ENCODE measurements around the gene CGNL1. TPM values are rescaled to one million over a fixed set of nuclear protein-coding genes. Genes with fewer than 3 reads are reported as not detected.

The CGNL1 gene
- total RNA-seq, 1 experiment from 2014 or later: 34.6 TPM

DNA sequence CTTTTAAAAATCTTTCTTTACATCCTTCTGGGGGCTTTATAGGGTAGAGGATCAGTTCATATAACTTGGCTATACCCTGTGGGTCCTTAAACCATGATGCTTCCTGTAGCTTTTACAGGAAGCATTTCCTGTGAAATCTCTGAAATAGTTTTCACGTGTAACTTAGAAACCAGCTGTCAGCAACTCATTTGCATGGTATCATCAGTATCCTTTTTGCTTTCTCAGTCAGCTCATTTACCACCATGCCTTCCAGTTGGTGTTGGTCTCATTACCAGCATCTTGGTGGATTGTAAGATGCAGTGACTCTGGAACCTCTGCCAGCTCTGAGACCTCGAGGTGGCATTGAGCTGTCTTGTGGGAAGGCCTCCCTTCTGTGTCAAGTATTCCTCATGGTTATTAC is 118.7 kb downstream of the CGNL1 start:
- WGBS (ENCODE audit: extremely low coverage, insufficient read length, low lambda C conversion rate): no CpG with 5 or more reads among the region's 2 CpGs
- Histone ChIP-seq H3K18ac (ENCODE audit: insufficient read length, low read depth, low read length) (no peak overlapping the region), H3K9ac (ENCODE audit: extremely low read depth, insufficient read length, low read length) (no peak overlapping the region), H2BK12ac (ENCODE audit: insufficient read length, low read depth, low read length) (no peak overlapping the region), H4K8ac (replicated peaks; ENCODE audit: insufficient read length, low read depth, low read length) (no peak overlapping the region), H2BK15ac (ENCODE audit: low read depth, low read length) (no peak overlapping the region), H3K23ac (ENCODE audit: insufficient read length, low read depth, low read length) (no peak overlapping the region), H3K14ac (ENCODE audit: insufficient read depth, low read length) (no peak overlapping the region), H2BK5ac (ENCODE audit: insufficient read length, low read length) (no peak overlapping the region), H2BK120ac (ENCODE audit: low read depth, low read length, poor library complexity, severe bottlenecking) (no peak overlapping the region), H2BK20ac (ENCODE audit: low read depth, low read length, poor library complexity, severe bottlenecking) (no peak overlapping the region), H3K4me2 (ENCODE audit: insufficient read depth, insufficient read length, low read length) (no peak overlapping the region), H2AK5ac (ENCODE audit: insufficient read length, low read length) (no peak overlapping the region), H3T11ph (ENCODE audit: low read length) (no peak overlapping the region), H3K4me1 (ENCODE audit: insufficient read depth, low read length) (no peaks in the 10 kb centered on the region), H4K20me1 (ENCODE audit: control insufficient read depth, insufficient read depth, insufficient read length) (no peaks in the 10 kb centered on the region), H3K27ac (ENCODE audit: insufficient read length, low read depth, low read length) (no peak overlapping the region), H3K4ac (ENCODE audit: low read depth, low read length) (no peak overlapping the region), H3K27me3 (ENCODE audit: insufficient read depth, low read length) (no peaks in the 10 kb centered on the region), H3K79me1 (ENCODE audit: insufficient read depth, low read depth, low read length, poor library complexity, severe bottlenecking) (no peaks in the 10 kb centered on the region), H3K23me2 (ENCODE audit: insufficient read length, low read depth, low read length, poor library complexity, severe bottlenecking) (no peaks in the 10 kb centered on the region), H3K56ac (ENCODE audit: insufficient read length, low read depth, low read length) (no peak overlapping the region), H2AFZ (ENCODE audit: low read length) (no peak overlapping the region), H3K9me3 (ENCODE audit: control insufficient read depth, low read depth, low read length) (no peaks in the 10 kb centered on the region), H4K5ac (ENCODE audit: insufficient read length, low read depth, low read length) (no peak overlapping the region), H4K91ac (ENCODE audit: insufficient read length, low read depth, low read length) (no peak overlapping the region), H3K79me2 (ENCODE audit: insufficient read depth, low read length) (no peaks in the 10 kb centered on the region)
- no peak for DNase-seq
- H3K27me3 Mint-ChIP-seq (ENCODE audit: low read depth): 0 out of 2 replicates have a peak, but pooled peaks cover 1% of the 10 kb centered on the region
- H3K4me3 Mint-ChIP-seq: no peak overlapping the region
- no peak overlapping the region for H3K27ac Mint-ChIP-seq
- H3K9me3 Mint-ChIP-seq: no peaks in the 10 kb centered on the region
- H3K4me1 Mint-ChIP-seq: peaks cover 8 to 11% of the 10 kb centered on the region in 2 experiments
- peaks cover 0 to 3% (median 0%) of the 10 kb centered on the region in 3 experiments; a peak in 3 of 7 replicates for H3K36me3 Mint-ChIP-seq (ENCODE audit: insufficient read depth in 1 of 3, low read depth in 3 of 3)
- TF ChIP-seq, protein P1, sequence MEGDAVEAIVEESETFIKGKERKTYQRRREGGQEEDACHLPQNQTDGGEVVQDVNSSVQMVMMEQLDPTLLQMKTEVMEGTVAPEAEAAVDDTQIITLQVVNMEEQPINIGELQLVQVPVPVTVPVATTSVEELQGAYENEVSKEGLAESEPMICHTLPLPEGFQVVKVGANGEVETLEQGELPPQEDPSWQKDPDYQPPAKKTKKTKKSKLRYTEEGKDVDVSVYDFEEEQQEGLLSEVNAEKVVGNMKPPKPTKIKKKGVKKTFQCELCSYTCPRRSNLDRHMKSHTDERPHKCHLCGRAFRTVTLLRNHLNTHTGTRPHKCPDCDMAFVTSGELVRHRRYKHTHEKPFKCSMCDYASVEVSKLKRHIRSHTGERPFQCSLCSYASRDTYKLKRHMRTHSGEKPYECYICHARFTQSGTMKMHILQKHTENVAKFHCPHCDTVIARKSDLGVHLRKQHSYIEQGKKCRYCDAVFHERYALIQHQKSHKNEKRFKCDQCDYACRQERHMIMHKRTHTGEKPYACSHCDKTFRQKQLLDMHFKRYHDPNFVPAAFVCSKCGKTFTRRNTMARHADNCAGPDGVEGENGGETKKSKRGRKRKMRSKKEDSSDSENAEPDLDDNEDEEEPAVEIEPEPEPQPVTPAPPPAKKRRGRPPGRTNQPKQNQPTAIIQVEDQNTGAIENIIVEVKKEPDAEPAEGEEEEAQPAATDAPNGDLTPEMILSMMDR (conservative IDR thresholded peaks at IDR 0.05): no peak
